GM21423 (cell line): ENCODE measurements around the gene CELF5.

ENCODE experiments used
- ATAC-seq: cut with Tn5 transposase; IDR thresholded peaks from one replicate; pipeline ENCODE4 v1.9.1; 2021; ENCODE audit warnings: mild to moderate bottlenecking, moderate library complexity; ENCODE audit not compliant: unreplicated experiment

CELF5 gene

GRCh38 chr19:3270902-3271301, 46.4 kb downstream of the CELF5 start:
- ATAC-seq: no peak

- no peak for ATAC-seq
Observed at GRCh38 chr19:3272401-3272931, 48.0 kb downstream of the CELF5 start.

- ATAC-seq: no peak
Observed at GRCh38 chr19:3272952-3273351, 48.5 kb downstream of the CELF5 start.

- ATAC-seq: no peak
Observed at GRCh38 chr19:3274245-3274941, 49.9 kb downstream of the CELF5 start.

GRCh38 chr19:3274942-3275582, 50.6 kb downstream of the CELF5 start:
- ATAC-seq: no peak

- no peak for ATAC-seq
Observed at GRCh38 chr19:3275583-3276340, 51.3 kb downstream of the CELF5 start.

GRCh38 chr19:3276341-3276799, 51.9 kb downstream of the CELF5 start:
- no peak for ATAC-seq

GRCh38 chr19:3277649-3278048, 53.2 kb downstream of the CELF5 start:
- no peak for ATAC-seq

- no peak for ATAC-seq
Observed at GRCh38 chr19:3278294-3278693, 53.8 kb downstream of the CELF5 start.

GRCh38 chr19:3278749-3279148, 54.3 kb downstream of the CELF5 start:
- ATAC-seq: no peak

GRCh38 chr19:3279306-3279705, 54.8 kb downstream of the CELF5 start:
- no peak for ATAC-seq

- no peak for ATAC-seq
Observed at GRCh38 chr19:3281026-3281425, 56.6 kb downstream of the CELF5 start.

- no peak for ATAC-seq
Observed at GRCh38 chr19:3282155-3282554, 57.7 kb downstream of the CELF5 start.

GRCh38 chr19:3282564-3282963, 58.1 kb downstream of the CELF5 start:
- ATAC-seq: no peak

GRCh38 chr19:3283246-3283751, 58.8 kb downstream of the CELF5 start:
- ATAC-seq: no peak

GRCh38 chr19:3283886-3284657, 59.6 kb downstream of the CELF5 start:
- ATAC-seq: no peak

GRCh38 chr19:3284759-3285646, 60.5 kb downstream of the CELF5 start:
- ATAC-seq: no peak

- ATAC-seq: no peak
Observed at GRCh38 chr19:3285647-3286176, 61.3 kb downstream of the CELF5 start.

GRCh38 chr19:3287814-3288213, 63.4 kb downstream of the CELF5 start:
- ATAC-seq: no peak
